ENCODE results near the gene TRNP1. TPM values are rescaled to one million over a fixed set of nuclear protein-coding genes. Genes with fewer than 3 reads are reported as not detected.

The TRNP1 gene
- total RNA-seq (2022; extraction: Qiagen RNA extraction; ENCODE audit: low read depth) = 171 to 270 TPM (median 266 TPM) in 5 replicates

GRCh38 chr1:26993237-26994019, at the start of gene TRNP1:
Gene TRNP1 (plus strand): TSS chr1:26993692. CDS start chr1:26993787, 95 bp downstream.

GRCh38 chr1:26959722-26960624, 33.5 kb upstream of the TRNP1 start, which contains the start of gene KDF1:
Gene KDF1 (minus strand): TSS chr1:26960468. CDS start chr1:26952380, 8,088 bp downstream.

Other genes starting within 250 kb of the TRNP1 start
- gene PIGV, start 205.7 kb upstream of the TRNP1 start, total RNA-seq (2022; extraction: Qiagen RNA extraction; ENCODE audit: low read depth) = 5.2 to 7.6 TPM (median 6.0 TPM) in 5 replicates
- gene ZDHHC18, start 167.0 kb upstream of the TRNP1 start, total RNA-seq (2022; extraction: Qiagen RNA extraction; ENCODE audit: low read depth) = 31.9 to 43.5 TPM (median 40.6 TPM) in 5 replicates
- 393 to 693 TPM (median 641 TPM) in 5 replicates for gene SFN, start 130.5 kb upstream of the TRNP1 start, total RNA-seq (2022; extraction: Qiagen RNA extraction; ENCODE audit: low read depth)
- 21.6 to 34.0 TPM (median 25.9 TPM) in 5 replicates for gene GPN2, start 103.4 kb upstream of the TRNP1 start, total RNA-seq (2022; extraction: Qiagen RNA extraction; ENCODE audit: low read depth)
- gene GPATCH3, start 93.2 kb upstream of the TRNP1 start, total RNA-seq (2022; extraction: Qiagen RNA extraction; ENCODE audit: low read depth) = 9.0 to 12.2 TPM (median 10.6 TPM) in 5 replicates
- gene NR0B2, start 79.7 kb upstream of the TRNP1 start, total RNA-seq (2022; extraction: Qiagen RNA extraction; ENCODE audit: low read depth) = not detected in 5 replicates
- gene NUDC, start 71.9 kb upstream of the TRNP1 start, total RNA-seq (2022; extraction: Qiagen RNA extraction; ENCODE audit: low read depth) = 128 to 160 TPM (median 136 TPM) in 5 replicates
- 0.08 TPM in 2 of 5 replicates, not detected in the others for gene KDF1, start 33.2 kb upstream of the TRNP1 start, total RNA-seq (2022; extraction: Qiagen RNA extraction; ENCODE audit: low read depth)
- 0.88 to 1.7 TPM (median 1.4 TPM) in 5 replicates for gene TENT5B, start 19.2 kb downstream of the TRNP1 start, total RNA-seq (2022; extraction: Qiagen RNA extraction; ENCODE audit: low read depth)
- 13.8 to 15.5 TPM (median 14.8 TPM) in 5 replicates for gene SLC9A1, start 161.4 kb downstream of the TRNP1 start, total RNA-seq (2022; extraction: Qiagen RNA extraction; ENCODE audit: low read depth)
- gene WDTC1, start 240.9 kb downstream of the TRNP1 start, total RNA-seq (2022; extraction: Qiagen RNA extraction; ENCODE audit: low read depth) = 5.0 to 8.4 TPM (median 7.0 TPM) in 5 replicates